GM23248 (cell line): ENCODE measurements around the gene KAT2A. TPM values are rescaled to one million over a fixed set of nuclear protein-coding genes. Genes with fewer than 3 reads are reported as not detected.

Experiments used
- DNase-seq: peaks from one replicate; pipeline ENCODE4 v3.0.0-alpha.2; 2015
- H2AFZ ChIP-seq: fragments of 200-600 bp; sonication (generic); 2 replicates; pipeline ENCODE4 v1.6.1; 2016; ENCODE audit warnings: antibody characterized with exemption
- H3F3A ChIP-seq: fragments of 200-600 bp; sonication (generic); 2 replicates; pipeline ENCODE4 v1.6.1; 2016; ENCODE audit warnings: mild to moderate bottlenecking, antibody characterized with exemption, mixed run types; ENCODE audit not compliant: insufficient read depth
- H3K27ac ChIP-seq: fragments of 200-600 bp; sonication (generic); 2 replicates; pipeline ENCODE4 v1.5.1; 2016; ENCODE audit warnings: mild to moderate bottlenecking
- H3K27me3 ChIP-seq: fragments of 200-600 bp; sonication (generic); replicated peaks from 2 replicates; pipeline ENCODE4 v1.6.1; 2016; ENCODE audit warnings: mild to moderate bottlenecking; ENCODE audit not compliant: insufficient read depth
- H3K36me3 ChIP-seq: fragments of 200-600 bp; sonication (generic); 2 replicates; pipeline ENCODE4 v1.6.1; 2016; ENCODE audit warnings: low read depth, mild to moderate bottlenecking
- H3K4me1 ChIP-seq: fragments of 200-600 bp; sonication (generic); 2 replicates; pipeline ENCODE4 v1.6.1; 2016; ENCODE audit warnings: mild to moderate bottlenecking; ENCODE audit not compliant: insufficient read depth
- H3K4me2 ChIP-seq: fragments of 200-600 bp; sonication (generic); one replicate; pipeline ENCODE4 v1.6.1; 2016; ENCODE audit warnings: mild to moderate bottlenecking; ENCODE audit not compliant: unreplicated experiment
- H3K4me3 ChIP-seq: fragments of 200-600 bp; sonication (generic); 2 replicates; pipeline ENCODE4 v1.5.1; 2016; ENCODE audit warnings: mild to moderate bottlenecking
- H3K79me2 ChIP-seq: fragments of 200-600 bp; sonication (generic); 2 replicates; pipeline ENCODE4 v1.6.1; 2016; ENCODE audit warnings: mild to moderate bottlenecking; ENCODE audit not compliant: insufficient read depth
- H3K9ac ChIP-seq: fragments of 200-600 bp; sonication (generic); 2 replicates; pipeline ENCODE4 v1.6.1; 2016; ENCODE audit warnings: mild to moderate bottlenecking
- H3K9me2 ChIP-seq: fragments of 200-600 bp; sonication (generic); 2 replicates; pipeline ENCODE4 v1.6.1; 2016; ENCODE audit warnings: mixed run types, mild to moderate bottlenecking, moderate library complexity; ENCODE audit not compliant: insufficient read depth
- H3K9me3 ChIP-seq: fragments of 200-600 bp; sonication (generic); one replicate; pipeline ENCODE4 v1.6.1; 2017; ENCODE audit warnings: low read depth
- H4K20me1 ChIP-seq: fragments of 200-600 bp; sonication (generic); 2 replicates; pipeline ENCODE4 v1.6.0; 2016; ENCODE audit not compliant: insufficient read depth
- EZH2 ChIP-seq: fragments of 200-600 bp; sonication (generic); IDR thresholded peaks from 2 replicates; pipeline ENCODE4 v1.6.1; 2018; ENCODE audit warnings: antibody characterized with exemption, mild to moderate bottlenecking; ENCODE audit not compliant: insufficient read depth, poor library complexity, severe bottlenecking
- EZH2phosphoT487 ChIP-seq: fragments of 200-600 bp; sonication (generic); IDR thresholded peaks from 2 replicates; pipeline ENCODE4 v1.6.1; 2018; ENCODE audit warnings: antibody characterized with exemption, moderate library complexity, mild to moderate bottlenecking, low read depth; ENCODE audit not compliant: insufficient read depth
- WGBS, 2 experiments: methylation state at CpG; one replicate each; pipeline ENCODE4 v1.1.6; 2015 to 2017; ENCODE audit warnings: low lambda C conversion rate in 2 of 2, low coverage in 1 of 2; ENCODE audit errors: missing lambda C conversion rate in 2 of 2; 5-methylcytosine and 5-hydroxymethylcytosine counted together
- in situ Hi-C: fragments of 300-500 bp; cut with MboI; formaldehyde crosslinking; loops from 2 replicates; pipeline ENCODE4 v1.15.0; 2020
- polyA plus RNA-seq: library from polyadenylated mRNA; unstranded; fragments of >200 nt; fragmentation: Nextera tagmentation; extraction: Ambion mirVana; gene quantifications from 2 replicates; pipeline ENCODE4 v1.2.1, GENCODE V29; 2016
- total RNA-seq: library from RNA; depleted of rRNA; stranded (reverse); fragments of >200 nt; shearing (Covaris generic); gene quantifications from 2 replicates; pipeline ENCODE4 v1.2.3, GENCODE V29; 2014

KAT2A gene
- total and polyA plus RNA-seq, 2 experiments from 2014 or later = 7.2 to 13.9 TPM

GRCh38 chr17:42096360-42097111 lies 24.6 kb downstream of the KAT2A start:
- Histone ChIP-seq H2AFZ (no peak overlapping the region), H3K4me2 (no peak overlapping the region), H3K9me3 (no peaks in the 10 kb centered on the region), H3K4me1 (no peaks in the 10 kb centered on the region), H3K79me2 (no peaks in the 10 kb centered on the region), H3K9ac (no peak overlapping the region), H3F3A (no peaks in the 10 kb centered on the region), H4K20me1 (no peaks in the 10 kb centered on the region), H3K9me2 (no peaks in the 10 kb centered on the region), H3K36me3 (no peaks in the 10 kb centered on the region), H3K27ac (no peak overlapping the region), H3K4me3 (no peak overlapping the region), H3K27me3 (peaks cover 13% of the 10 kb centered on the region)
- 50 to 57% methylated on average over 8 of the region's 8 CpGs for WGBS, 2 experiments
- no peak for DNase-seq
- TF ChIP-seq EZH2 (no peak), EZH2phosphoT487 (no peak)
- in situ Hi-C loops = no loop called here

- no peak overlapping the region for H3K4me2 ChIP-seq
- no peaks in the 10 kb centered on the region for H3K79me2 ChIP-seq
- H3K27me3 ChIP-seq = peaks cover 16% of the 10 kb centered on the region
- DNase-seq = no peak
- no peaks in the 10 kb centered on the region for H3K9me2 ChIP-seq
- no peak overlapping the region for H3K4me3 ChIP-seq
- H4K20me1 ChIP-seq = no peaks in the 10 kb centered on the region
- no peaks in the 10 kb centered on the region for H3K9me3 ChIP-seq
- H2AFZ ChIP-seq = no peak overlapping the region
- 70 to 79% methylated on average over 9 to 12 of the region's 12 CpGs for WGBS, 2 experiments
- H3F3A ChIP-seq = no peaks in the 10 kb centered on the region
- TF ChIP-seq EZH2phosphoT487 (no peak), EZH2 (no peak)
- no peaks in the 10 kb centered on the region for H3K4me1 ChIP-seq
- no peaks in the 10 kb centered on the region for H3K36me3 ChIP-seq
- no peak overlapping the region for H3K9ac ChIP-seq
- H3K27ac ChIP-seq = no peak overlapping the region
- in situ Hi-C loops = no loop called here
Measured at GRCh38 chr17:42094375-42095069, 26.6 kb downstream of the KAT2A start.

GRCh38 chr17:42092939-42093338 lies 28.2 kb downstream of the KAT2A start:
- Histone ChIP-seq H3K9ac (no peak overlapping the region), H3K4me2 (no peak overlapping the region), H3K9me3 (no peaks in the 10 kb centered on the region), H3K27me3 (peaks cover 17% of the 10 kb centered on the region), H4K20me1 (no peaks in the 10 kb centered on the region), H3K36me3 (no peaks in the 10 kb centered on the region), H3K27ac (no peak overlapping the region), H2AFZ (no peak overlapping the region), H3K9me2 (no peaks in the 10 kb centered on the region), H3K4me3 (no peak overlapping the region), H3K79me2 (no peaks in the 10 kb centered on the region), H3K4me1 (no peaks in the 10 kb centered on the region), H3F3A (no peaks in the 10 kb centered on the region)
- no peak for TF ChIP-seq EZH2
- no peak for TF ChIP-seq EZH2phosphoT487
- in situ Hi-C loops = no loop called here
- DNase-seq = no peak
- WGBS, 2 experiments = 51 to 64% methylated on average over 6 of the region's 6 CpGs

- Histone ChIP-seq H3K4me1 (no peaks in the 10 kb centered on the region), H2AFZ (no peak overlapping the region), H3K9me3 (no peaks in the 10 kb centered on the region), H3K4me2 (no peak overlapping the region), H3K27ac (no peak overlapping the region), H3K79me2 (no peaks in the 10 kb centered on the region), H4K20me1 (no peaks in the 10 kb centered on the region), H3K9ac (no peak overlapping the region), H3K9me2 (no peaks in the 10 kb centered on the region), H3F3A (no peaks in the 10 kb centered on the region), H3K4me3 (no peak overlapping the region), H3K27me3 (peaks cover 6% of the 10 kb centered on the region), H3K36me3 (no peaks in the 10 kb centered on the region)
- 76 to 82% methylated on average over 7 to 8 of the region's 8 CpGs for WGBS, 2 experiments
- in situ Hi-C loops = no loop called here
- DNase-seq = no peak
- no peak for TF ChIP-seq EZH2phosphoT487
- TF ChIP-seq EZH2 = no peak
Measured at GRCh38 chr17:42090964-42091790, 30.0 kb downstream of the KAT2A start.
